ENCODE results near the gene MCM9. TPM values are rescaled to one million over a fixed set of nuclear protein-coding genes. Genes with fewer than 3 reads are reported as not detected.

The MCM9 gene
- polyA plus RNA-seq, 3 donors: 9.4 to 11.9 (median 9.8) TPM

GRCh38 chr6:118810420-118811027 lies 124.4 kb downstream of the MCM9 start:
- Histone ChIP-seq H2AFZ (ENCODE audit: insufficient read depth, low read depth, low read length, poor library complexity, severe bottlenecking) (no peak overlapping the region), H3K4me1 (ENCODE audit: control insufficient read depth in 1 of 2, insufficient read depth in 2 of 2, low read length in 2 of 2) (peaks cover 21 to 33% of the 10 kb centered on the region in 2 donors), H3K4me2 (replicated peaks; ENCODE audit: extremely low read depth, low read length, poor library complexity, severe bottlenecking) (peak overlapping the region; percentile 32), H3K79me2 (ENCODE audit: insufficient read depth, low read length) (no peaks in the 10 kb centered on the region), H3K4me3 (replicated peaks in 1 of 3; ENCODE audit: low read depth in 2 of 3, low read length in 3 of 3) (no peak overlapping the region), H3K27ac (ENCODE audit: low read depth in 1 of 2, low read length in 2 of 2) (peak overlapping the region in 1 of 2 donors; percentile 38), H4K20me1 (ENCODE audit: insufficient read depth, low read length) (no peaks in the 10 kb centered on the region), H3K36me3 (replicated peaks in 1 of 2; ENCODE audit: control insufficient read depth in 1 of 2, insufficient read depth in 2 of 2, low read length in 2 of 2) (peaks cover 3 to 13% of the 10 kb centered on the region in 2 donors), H3K27me3 (ENCODE audit: control insufficient read depth in 2 of 2, insufficient read depth in 2 of 2, low read length in 2 of 2) (no peaks in the 10 kb centered on the region), H3K9me3 (replicated peaks in 1 of 2; ENCODE audit: control insufficient read depth in 1 of 2, insufficient read depth in 1 of 2, low read length in 2 of 2) (no peaks in the 10 kb centered on the region), H3K9ac (ENCODE audit: insufficient read depth, low read length, poor library complexity, severe bottlenecking) (no peak overlapping the region)
- Mint-ChIP-seq H3K36me3 (peaks cover 19 to 26% of the 10 kb centered on the region in 2 donors), H3K27ac (peak overlapping the region in 6 of 7 donors; percentile 37 to 82 (median 56)), H3K9me3 (peaks cover 0 to 1% (median 0%) of the 10 kb centered on the region in 7 donors), H3K4me1 (peaks cover 49% of the 10 kb centered on the region), H3K4me3 (peak overlapping the region; percentile 56 to 71), H3K27me3 (ENCODE audit: low read depth in 3 of 3) (peaks cover 0 to 2% (median 1%) of the 10 kb centered on the region in 3 donors)
- intact Hi-C loops (cut with micrococcal nuclease): no loop called here
- DNase-seq: peak in 2 of 3 donors; percentile 45
- TF ChIP-seq CTCF (IDR thresholded peaks at IDR 0.05): no peak
- WGBS (ENCODE audit: insufficient coverage): 3% methylated on average over 3 of the region's 4 CpGs

- H3K27ac ChIP-seq (ENCODE audit: low read depth in 1 of 2, low read length in 2 of 2): peak overlapping the region; percentile 4 to 47
Observed at GRCh38 chr6:118808793-118809638, 125.9 kb downstream of the MCM9 start.

More at GRCh38 chr6:118808793-118809638, 125.9 kb downstream of the MCM9 start:
- Histone ChIP-seq H3K4me2 (replicated peaks; ENCODE audit: extremely low read depth, low read length, poor library complexity, severe bottlenecking) (no peak overlapping the region), H3K36me3 (replicated peaks in 1 of 2; ENCODE audit: control insufficient read depth in 1 of 2, insufficient read depth in 2 of 2, low read length in 2 of 2) (peaks cover 0 to 5% of the 10 kb centered on the region in 2 donors), H4K20me1 (ENCODE audit: insufficient read depth, low read length) (no peaks in the 10 kb centered on the region), H3K27me3 (ENCODE audit: control insufficient read depth in 2 of 2, insufficient read depth in 2 of 2, low read length in 2 of 2) (no peaks in the 10 kb centered on the region), H3K4me3 (replicated peaks in 1 of 3; ENCODE audit: low read depth in 2 of 3, low read length in 3 of 3) (no peak overlapping the region), H2AFZ (ENCODE audit: insufficient read depth, low read depth, low read length, poor library complexity, severe bottlenecking) (no peak overlapping the region), H3K79me2 (ENCODE audit: insufficient read depth, low read length) (no peaks in the 10 kb centered on the region), H3K9ac (ENCODE audit: insufficient read depth, low read length, poor library complexity, severe bottlenecking) (no peak overlapping the region), H3K9me3 (replicated peaks in 1 of 2; ENCODE audit: control insufficient read depth in 1 of 2, insufficient read depth in 1 of 2, low read length in 2 of 2) (no peaks in the 10 kb centered on the region), H3K4me1 (ENCODE audit: control insufficient read depth in 1 of 2, insufficient read depth in 2 of 2, low read length in 2 of 2) (peaks cover 21 to 31% of the 10 kb centered on the region in 2 donors)
- H3K36me3 Mint-ChIP-seq: peaks cover 10 to 14% of the 10 kb centered on the region in 2 donors
- intact Hi-C loops (cut with micrococcal nuclease): loop anchor here in 1 of 2 donors (10.0 kb wide), 1 partner anchor 86 kb away; the partner anchor contains the start of gene ASF1A
- H3K27ac Mint-ChIP-seq: peak overlapping the region; percentile 37 to 94 (median 83)
- peak; percentile 23 for TF ChIP-seq CTCF (IDR thresholded peaks at IDR 0.05)
- WGBS (ENCODE audit: insufficient coverage): 32% methylated on average over 3 of the region's 5 CpGs
- DNase-seq: peak; percentile 39 to 70 (median 45)
- H3K4me1 Mint-ChIP-seq: peaks cover 39% of the 10 kb centered on the region
- H3K27me3 Mint-ChIP-seq (ENCODE audit: low read depth in 3 of 3): peaks cover 0 to 2% (median 1%) of the 10 kb centered on the region in 3 donors
- H3K4me3 Mint-ChIP-seq: no peak overlapping the region
- peaks cover 0 to 1% (median 0%) of the 10 kb centered on the region in 7 donors for H3K9me3 Mint-ChIP-seq

Data from CD14-positive monocyte (primary cell).